GM12874 (cell line): ENCODE data around the gene SH3BP2.

Source experiments
- CTCF ChIP-seq: IDR thresholded peaks from 2 replicates; pipeline ENCODE4 v1.5.1; 2011; ENCODE audit warnings: low read depth, mild to moderate bottlenecking, control low read depth, low read length, moderate library complexity; ENCODE audit not compliant: insufficient read depth

The SH3BP2 gene

GRCh38 chr4:2875556-2875955 is 82.7 kb downstream of the SH3BP2 start:
- TF ChIP-seq CTCF, result no peak

- TF ChIP-seq CTCF, result no peak
These were observed 85.5 kb downstream of the SH3BP2 start for GRCh38 chr4:2878346-2878745.

GRCh38 chr4:2879026-2879425 is 86.1 kb downstream of the SH3BP2 start:
- TF ChIP-seq CTCF, result no peak

- no peak for TF ChIP-seq CTCF
These were observed 88.5 kb downstream of the SH3BP2 start for GRCh38 chr4:2881431-2881830.

- TF ChIP-seq CTCF, result no peak
These were observed 89.5 kb downstream of the SH3BP2 start for GRCh38 chr4:2882341-2882740.

GRCh38 chr4:2886161-2886560 is 93.3 kb downstream of the SH3BP2 start:
- TF ChIP-seq CTCF, result no peak

- no peak for TF ChIP-seq CTCF
These were observed 93.7 kb downstream of the SH3BP2 start for GRCh38 chr4:2886622-2887021.

- TF ChIP-seq CTCF, result no peak
These were observed 94.5 kb downstream of the SH3BP2 start for GRCh38 chr4:2887343-2887742.
